ENCODE results near the gene KRTCAP2. TPM values are rescaled to one million over a fixed set of nuclear protein-coding genes. Genes with fewer than 3 reads are reported as not detected.

Gene KRTCAP2
- total and polyA plus RNA-seq, 3 donors from 2014 or later = 242 to 397 (median 255) TPM

GRCh38 chr1:155200920-155201319 is 27.8 kb upstream of the KRTCAP2 start:
- 94 to 96% methylated on average over 5 of the region's 5 CpGs for WGBS, 2 donors
- Histone ChIP-seq H3K36me3 (ENCODE audit: low read depth, missing control alignments) (no peaks in the 10 kb centered on the region), H3K4me1 (no peaks in the 10 kb centered on the region), H3K27me3 (no peaks in the 10 kb centered on the region), H3K27ac (no peak overlapping the region), H3K4me3 (no peak overlapping the region), H3K9me3 (no peaks in the 10 kb centered on the region)
- TF ChIP-seq CTCF (IDR thresholded peaks at IDR 0.05) (no peak), POLR2A (IDR thresholded peaks at IDR 0.05) (no peak)
- DNase-seq = no peak
- intact Hi-C loops (cut with DNase I; ENCODE audit: low total_unique reads) = no loop called here

- no peaks in the 10 kb centered on the region for H3K36me3 ChIP-seq (ENCODE audit: low read depth, missing control alignments)
- H3K27me3 ChIP-seq = no peaks in the 10 kb centered on the region
- no peaks in the 10 kb centered on the region for H3K4me1 ChIP-seq
- H3K27ac ChIP-seq = no peak overlapping the region
- DNase-seq = no peak
- intact Hi-C loops (cut with DNase I; ENCODE audit: low total_unique reads) = no loop called here
- no peak overlapping the region for H3K4me3 ChIP-seq
- TF ChIP-seq POLR2A (IDR thresholded peaks at IDR 0.05) = no peak
- no peak for TF ChIP-seq CTCF (IDR thresholded peaks at IDR 0.05)
- 91 to 93% methylated on average over 4 of the region's 4 CpGs for WGBS, 2 donors
- no peaks in the 10 kb centered on the region for H3K9me3 ChIP-seq
Measured at GRCh38 chr1:155199792-155200191, 26.7 kb upstream of the KRTCAP2 start.

GRCh38 chr1:155198547-155198906 is 25.4 kb upstream of the KRTCAP2 start:
- DNase-seq = no peak
- WGBS, 2 donors = 92 to 95% methylated on average over 3 of the region's 3 CpGs
- H3K36me3 ChIP-seq (ENCODE audit: low read depth, missing control alignments) = no peaks in the 10 kb centered on the region

GRCh38 chr1:155197901-155198546 is 24.9 kb upstream of the KRTCAP2 start:
- TF ChIP-seq POLR2A (IDR thresholded peaks at IDR 0.05) = no peak
- no peak for TF ChIP-seq CTCF (IDR thresholded peaks at IDR 0.05)

More at GRCh38 chr1:155198547-155198906, 25.4 kb upstream of the KRTCAP2 start:
- intact Hi-C loops (cut with DNase I; ENCODE audit: low total_unique reads) = no loop called here
- Histone ChIP-seq H3K27ac (no peak overlapping the region), H3K27me3 (no peaks in the 10 kb centered on the region), H3K9me3 (no peaks in the 10 kb centered on the region), H3K4me1 (peaks cover under 1% of the 10 kb centered on the region), H3K4me3 (no peak overlapping the region)
- no peak for TF ChIP-seq POLR2A (IDR thresholded peaks at IDR 0.05)
- no peak for TF ChIP-seq CTCF (IDR thresholded peaks at IDR 0.05)

More at GRCh38 chr1:155197901-155198546, 24.9 kb upstream of the KRTCAP2 start:
- H3K4me1 ChIP-seq = peaks cover 6% of the 10 kb centered on the region
- intact Hi-C loops (cut with DNase I; ENCODE audit: low total_unique reads) = no loop called here
- WGBS, 2 donors = 92 to 96% methylated on average over 15 of the region's 15 CpGs
- no peaks in the 10 kb centered on the region for H3K27me3 ChIP-seq
- no peaks in the 10 kb centered on the region for H3K36me3 ChIP-seq (ENCODE audit: low read depth, missing control alignments)
- H3K9me3 ChIP-seq = no peaks in the 10 kb centered on the region
- H3K4me3 ChIP-seq = no peak overlapping the region
- H3K27ac ChIP-seq = no peak overlapping the region
- DNase-seq = no peak
